RWPE1 (cell line): ENCODE measurements around the gene ENDOU.

Source experiments
- CTCF ChIA-PET: fragments of 350-600 bp; sonication (Branson Sonifier 250); formaldehyde crosslinking; extraction: SDS; loops from one replicate; lab custom pipeline; 2021; lab: Yijun Ruan, JAX
- POLR2A ChIA-PET: fragments of 400-600 bp; formaldehyde crosslinking; extraction: SDS; loops from one replicate; lab custom pipeline; 2020; ENCODE audit warnings: antibody characterized with exemption; ENCODE audit not compliant: low non-redundant PET; lab: Yijun Ruan, JAX
- DNase-seq: peaks from one replicate; pipeline ENCODE4 v3.0.0; 2012; ENCODE audit warnings: low spot score
- H3K27ac ChIP-seq: fragments of 450-650 bp; 2 replicates; pipeline ENCODE4 v1.5.1; 2017
- TF ChIP-seq, protein P1 (sequence below): fragments of 450-650 bp; conservative IDR thresholded peaks from 2 replicates; pipeline ENCODE4 v1.5.1; 2017; ENCODE audit warnings: low read depth, mild to moderate bottlenecking

The ENDOU gene

DNA sequence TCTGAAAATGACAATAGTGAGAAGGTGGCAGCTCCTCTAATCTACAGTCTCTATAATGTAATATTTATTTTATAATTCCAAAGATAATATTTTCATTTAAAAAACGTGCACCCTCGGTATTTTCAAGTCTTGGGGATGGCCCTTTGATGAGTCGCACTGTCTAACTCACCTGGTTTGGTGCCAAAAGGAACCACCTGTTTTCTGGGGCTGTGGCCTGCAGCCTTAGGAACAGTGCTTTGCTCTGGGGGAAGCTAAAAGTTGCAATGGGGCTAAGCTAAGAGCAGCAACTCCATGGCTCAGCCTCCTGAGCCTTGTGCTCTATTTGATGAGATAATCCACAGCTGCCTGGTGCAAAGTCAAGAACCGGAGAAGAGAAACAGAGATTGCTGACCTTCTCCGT lies 6.4 kb upstream of the ENDOU start:
- ChIA-PET POLR2A (no interaction called here), CTCF (interaction anchor here (0.5 to 3.1 kb wide), 3 partner anchors 11 to 123 kb away, joined by 3 to 32 read pairs (median 4); no protein-coding TSS in a partner anchor)
- DNase-seq, result no peak
- no peak overlapping the region for H3K27ac ChIP-seq
- TF ChIP-seq, protein P1, sequence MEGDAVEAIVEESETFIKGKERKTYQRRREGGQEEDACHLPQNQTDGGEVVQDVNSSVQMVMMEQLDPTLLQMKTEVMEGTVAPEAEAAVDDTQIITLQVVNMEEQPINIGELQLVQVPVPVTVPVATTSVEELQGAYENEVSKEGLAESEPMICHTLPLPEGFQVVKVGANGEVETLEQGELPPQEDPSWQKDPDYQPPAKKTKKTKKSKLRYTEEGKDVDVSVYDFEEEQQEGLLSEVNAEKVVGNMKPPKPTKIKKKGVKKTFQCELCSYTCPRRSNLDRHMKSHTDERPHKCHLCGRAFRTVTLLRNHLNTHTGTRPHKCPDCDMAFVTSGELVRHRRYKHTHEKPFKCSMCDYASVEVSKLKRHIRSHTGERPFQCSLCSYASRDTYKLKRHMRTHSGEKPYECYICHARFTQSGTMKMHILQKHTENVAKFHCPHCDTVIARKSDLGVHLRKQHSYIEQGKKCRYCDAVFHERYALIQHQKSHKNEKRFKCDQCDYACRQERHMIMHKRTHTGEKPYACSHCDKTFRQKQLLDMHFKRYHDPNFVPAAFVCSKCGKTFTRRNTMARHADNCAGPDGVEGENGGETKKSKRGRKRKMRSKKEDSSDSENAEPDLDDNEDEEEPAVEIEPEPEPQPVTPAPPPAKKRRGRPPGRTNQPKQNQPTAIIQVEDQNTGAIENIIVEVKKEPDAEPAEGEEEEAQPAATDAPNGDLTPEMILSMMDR, result no peak

DNA sequence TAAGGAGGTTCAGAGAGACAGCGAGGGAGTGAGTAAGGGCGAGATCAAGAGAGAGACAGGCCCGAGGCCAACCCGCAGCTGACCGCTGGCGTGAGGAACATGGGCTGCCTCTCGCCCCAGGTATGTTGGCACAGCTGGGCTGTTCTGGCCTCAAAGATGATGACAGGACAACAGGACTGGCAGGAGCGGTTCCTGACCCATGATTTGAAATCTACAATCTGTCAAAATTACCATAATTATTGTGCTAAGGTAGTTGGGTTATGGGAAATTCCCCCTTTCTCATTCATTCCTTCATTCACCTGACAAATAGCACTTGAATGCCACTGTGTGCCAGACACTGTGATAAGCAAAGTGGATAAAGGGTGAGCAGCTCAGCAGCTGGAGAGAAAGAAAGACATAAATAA lies 5.1 kb upstream of the ENDOU start:
- CTCF ChIA-PET, result interaction anchor here (0.6 to 1.9 kb wide), 2 partner anchors 15 to 17 kb away, joined by 3 to 4 read pairs; no protein-coding TSS in a partner anchor

DNA sequence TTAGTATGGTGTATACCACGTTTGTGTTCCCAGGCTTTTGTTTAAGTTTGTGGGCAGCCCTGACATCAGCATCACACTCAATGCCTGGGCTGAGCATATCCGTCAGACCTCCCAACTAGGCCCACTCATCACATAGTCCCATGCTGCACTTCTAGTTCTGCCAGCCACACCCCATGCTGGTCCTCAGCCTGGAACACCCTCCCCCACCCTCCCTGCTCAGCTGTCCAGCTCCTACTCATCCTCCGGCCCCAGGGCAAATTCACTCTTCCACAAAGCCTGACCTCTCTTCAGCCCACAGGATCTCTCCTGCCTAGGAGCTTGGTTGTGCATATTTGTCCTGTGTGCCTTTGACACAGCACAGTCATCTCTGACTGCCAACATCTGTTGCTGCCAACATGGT lies 3.9 kb upstream of the ENDOU start:
- H3K27ac ChIP-seq, result no peak overlapping the region
- no peak for DNase-seq
- POLR2A ChIA-PET, result no interaction called here
- TF ChIP-seq, protein P1, result no peak
- CTCF ChIA-PET, result interaction anchor here (0.6 kb wide), 1 partner anchor 8 kb away, joined by 5 read pairs; no protein-coding TSS in a partner anchor

More for the DNA sequence above, 5.1 kb upstream of the ENDOU start:
- no peak for DNase-seq
- no peak overlapping the region for H3K27ac ChIP-seq
- POLR2A ChIA-PET, result no interaction called here
- TF ChIP-seq, protein P1, result no peak

DNA sequence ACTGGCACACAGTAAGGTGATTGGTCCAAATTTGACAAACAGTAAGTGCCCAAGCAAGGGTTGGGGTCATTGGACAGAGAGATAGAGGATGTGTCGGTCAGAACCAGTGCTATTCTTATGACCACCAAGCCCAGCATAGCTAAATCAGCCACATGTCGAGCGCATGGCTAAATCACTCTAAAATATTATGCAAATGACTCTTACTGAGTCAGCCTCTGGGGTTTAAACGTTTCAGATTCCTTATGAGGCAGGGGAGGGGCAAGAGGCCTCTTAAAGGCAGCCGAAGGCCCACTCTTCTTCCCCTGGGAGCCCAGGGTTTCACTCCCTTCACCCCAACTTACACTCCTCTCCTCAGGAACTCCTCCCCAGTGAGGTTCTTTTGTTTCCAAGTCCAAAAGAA lies 603 bp upstream of the ENDOU start:
- peak; percentile 36 for DNase-seq
- TF ChIP-seq, protein P1, result no peak
- POLR2A ChIA-PET, result no interaction called here
- no peak overlapping the region for H3K27ac ChIP-seq
- CTCF ChIA-PET, result interaction anchor here (0.5 to 0.6 kb wide), 2 partner anchors 16 to 421 kb away, joined by 4 read pairs; no protein-coding TSS in a partner anchor

DNA sequence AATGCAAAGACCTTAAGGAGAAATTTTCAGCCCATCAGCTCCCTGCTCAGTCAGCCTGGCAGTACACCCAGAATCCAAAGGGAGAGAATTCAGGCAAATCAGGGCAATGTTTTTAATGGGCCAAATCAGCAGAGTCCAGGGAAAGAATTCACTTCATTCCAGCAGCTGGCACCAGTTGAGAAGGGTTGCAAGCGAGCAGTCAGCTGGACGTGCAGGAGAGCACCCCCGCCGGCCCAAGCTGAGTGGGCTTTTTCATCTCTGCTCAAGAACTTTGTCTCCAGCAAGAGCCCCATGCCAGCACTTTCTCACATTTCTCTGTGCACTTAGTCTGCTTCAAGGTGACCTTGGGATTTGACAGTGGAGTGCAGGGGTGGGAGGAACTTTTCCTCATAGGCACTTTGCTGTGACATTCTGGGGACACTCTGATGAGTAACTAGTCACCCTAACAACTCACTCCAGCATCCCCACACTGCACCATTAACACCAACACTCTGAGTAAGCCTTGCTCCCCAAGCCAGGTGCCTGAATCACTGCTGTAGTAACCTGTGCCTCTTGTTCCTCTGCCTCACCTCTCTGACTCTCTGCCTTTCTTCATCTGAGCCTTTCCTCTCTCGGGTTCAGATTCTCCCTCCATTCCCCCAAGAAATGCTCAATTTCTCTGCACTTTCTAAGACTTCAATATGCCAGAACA lies 2.2 kb downstream of the ENDOU start:
- H3K27ac ChIP-seq, result no peak overlapping the region
- POLR2A ChIA-PET, result no interaction called here
- TF ChIP-seq, protein P1, result no peak
- DNase-seq, result no peak
- CTCF ChIA-PET, result no interaction called here

DNA sequence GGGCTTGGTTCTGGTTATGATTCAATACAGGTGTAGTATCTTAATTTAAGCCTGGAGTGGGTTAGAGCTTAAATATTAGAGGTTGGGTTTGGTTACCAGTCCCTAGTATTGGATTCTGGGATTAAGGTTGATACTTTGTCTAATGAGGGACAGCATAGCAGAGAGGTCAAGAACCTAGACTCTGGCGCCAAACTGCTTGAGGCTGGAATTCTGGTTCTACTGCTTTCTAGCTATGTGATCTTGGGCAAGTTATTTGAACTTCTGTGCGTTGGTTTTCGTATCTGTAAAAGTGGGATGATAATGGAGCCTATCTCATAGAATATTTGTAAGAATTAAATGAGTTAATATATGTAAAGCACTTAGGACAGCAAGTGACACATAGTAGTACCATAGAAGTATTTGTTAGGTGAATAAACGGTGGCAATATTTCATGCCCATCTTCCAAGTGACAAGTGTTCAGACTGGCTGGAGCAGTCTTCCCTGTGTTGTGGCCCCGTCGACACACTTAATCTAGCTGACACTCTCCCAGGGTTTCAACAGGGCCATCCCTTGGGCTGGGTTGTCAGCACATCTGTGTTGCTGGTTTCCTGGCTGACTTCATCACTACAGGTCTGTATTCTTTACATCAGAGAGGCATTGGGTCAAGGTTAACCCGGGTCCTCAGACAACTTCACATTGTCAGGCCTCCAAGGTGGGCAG lies 3.0 kb downstream of the ENDOU start:
- no peak overlapping the region for H3K27ac ChIP-seq
- CTCF ChIA-PET, result no interaction called here
- TF ChIP-seq, protein P1, result no peak
- POLR2A ChIA-PET, result no interaction called here
- no peak for DNase-seq
